Keratinocyte (primary cell): ENCODE results near the gene DIO1. TPM values are rescaled to one million over a fixed set of nuclear protein-coding genes. Genes with fewer than 3 reads are reported as not detected.

Source experiments
- DNase-seq: peaks from one replicate; pipeline ENCODE4 v3.0.0-alpha.2; 2011; ENCODE audit warnings: low read depth, missing footprints, low spot score
- FAIRE-seq: peaks from 2 replicates; lab custom pipeline; 2011; peaks lifted over from hg19 to GRCh38; lab: Jason Lieb, UNC
- H2AFZ ChIP-seq: 2 replicates; pipeline ENCODE4 v1.6.0; 2012; ENCODE audit warnings: low read length, control low read depth, inconsistent platforms; ENCODE audit not compliant: control insufficient read depth
- H3K27ac ChIP-seq: 2 replicates; pipeline ENCODE4 v1.5.1; 2011; ENCODE audit warnings: low read length; ENCODE audit not compliant: control insufficient read depth, insufficient read depth
- H3K27me3 ChIP-seq: 3 replicates; pipeline ENCODE4 v1.6.0; 2011; ENCODE audit warnings: low read length; ENCODE audit not compliant: control insufficient read depth, insufficient read depth; ENCODE audit errors: extremely low read depth
- H3K36me3 ChIP-seq, 2 experiments: 2 replicates in 1 of 2; 3 replicates in 1 of 2; pipeline ENCODE4 v1.5.1; 2011; ENCODE audit warnings: low read length in 2 of 2, mild to moderate bottlenecking in 1 of 2; ENCODE audit not compliant: control insufficient read depth in 2 of 2, insufficient read depth in 2 of 2; ENCODE audit errors: extremely low read depth in 1 of 2
- H3K4me1 ChIP-seq: 3 replicates; pipeline ENCODE4 v1.5.1; 2011; ENCODE audit warnings: low read length; ENCODE audit not compliant: control insufficient read depth, insufficient read depth; ENCODE audit errors: extremely low read depth
- H3K4me2 ChIP-seq: 3 replicates; pipeline ENCODE4 v1.6.0; 2011; ENCODE audit warnings: low read depth, low read length; ENCODE audit not compliant: control insufficient read depth, insufficient read depth; ENCODE audit errors: extremely low read depth
- H3K4me3 ChIP-seq, 3 experiments: fragments of 200-600 bp in 1 of 3; sonication (generic) in 1 of 3; 2 replicates in 2 of 3; 3 replicates in 1 of 3; pipeline ENCODE4 v1.5.1; 2011 to 2016; ENCODE audit warnings: low read length in 3 of 3, mild to moderate bottlenecking in 3 of 3, control low read depth in 2 of 3, inconsistent platforms in 1 of 3, low read depth in 1 of 3, mixed read lengths in 1 of 3, mixed run types in 1 of 3, moderate library complexity in 1 of 3; ENCODE audit not compliant: control insufficient read depth in 2 of 3, insufficient read depth in 2 of 3; ENCODE audit errors: extremely low read depth in 1 of 3
- H3K79me2 ChIP-seq: 2 replicates; pipeline ENCODE4 v1.6.0; 2012; ENCODE audit warnings: low read length; ENCODE audit not compliant: control insufficient read depth, insufficient read depth
- H3K9ac ChIP-seq: 3 replicates; pipeline ENCODE4 v1.6.0; 2011; ENCODE audit warnings: low read length; ENCODE audit not compliant: control insufficient read depth, insufficient read depth; ENCODE audit errors: extremely low read depth
- H3K9me1 ChIP-seq: 3 replicates; pipeline ENCODE4 v1.6.0; 2011; ENCODE audit warnings: low read length; ENCODE audit not compliant: control insufficient read depth, insufficient read depth; ENCODE audit errors: extremely low read depth
- H3K9me3 ChIP-seq: 2 replicates; pipeline ENCODE4 v1.5.1; 2012; ENCODE audit warnings: low read depth, low read length; ENCODE audit not compliant: control insufficient read depth
- H4K20me1 ChIP-seq: 3 replicates; pipeline ENCODE4 v1.6.0; 2011; ENCODE audit warnings: low read length; ENCODE audit not compliant: control insufficient read depth, insufficient read depth; ENCODE audit errors: extremely low read depth
- CTCF ChIP-seq, 3 experiments: IDR thresholded peaks in 1 of 3; conservative IDR thresholded peaks in 1 of 3; optimal IDR thresholded peaks in 1 of 3; 2 replicates in 2 of 3; 3 replicates in 1 of 3; pipeline versions ENCODE3 to v1.5.1; 2011; ENCODE audit warnings: low read length in 3 of 3, mild to moderate bottlenecking in 3 of 3, moderate library complexity in 2 of 3, control low read depth in 1 of 3, inconsistent platforms in 1 of 3; ENCODE audit not compliant: insufficient read depth in 2 of 3; ENCODE audit errors: extremely low read depth in 1 of 3
- EZH2 ChIP-seq: IDR thresholded peaks from one replicate; pipeline ENCODE4 v1.6.1; 2012; ENCODE audit warnings: inconsistent platforms, mild to moderate bottlenecking, low read length, moderate library complexity
- dilution Hi-C: fragments of 300-500 bp; cut with MboI; formaldehyde crosslinking; loops from one replicate; pipeline ENCODE4 v1.7.0; 2020; ENCODE audit warnings: low sequenced_read_pairs; ENCODE audit not compliant: extremely low pct_ligation_motif_present
- polyA plus RNA-seq, 5 experiments: library from polyadenylated mRNA; depleted of rRNA in 3 of 5; stranded (reverse) in 3 of 5; stranded (forward) in 1 of 5; unstranded in 1 of 5; fragments of >200 nt; gene quantifications; 1 replicate in 1 of 5; 2 replicates in 3 of 5; 3 replicates in 1 of 5; pipeline versions ENCODE4 v1.2.1 to v1.2.3, GENCODE V29; 2011 to 2012; ENCODE audit warnings: missing spikeins in 2 of 5, low read depth in 1 of 5, low replicate concordance in 1 of 5

Gene DIO1
- polyA plus RNA-seq, 1 donor (not counting 4 experiments of a cell fraction or from before 2014, with no cell fraction given): not detected

- H3K9me3 ChIP-seq: no peaks in the 10 kb centered on the region
- dilution Hi-C loops: no loop called here
- H3K9me1 ChIP-seq: no peaks in the 10 kb centered on the region
- H3K4me1 ChIP-seq: peaks cover 21% of the 10 kb centered on the region
- H3K36me3 ChIP-seq: peaks cover 9 to 37% of the 10 kb centered on the region in 2 experiments
- H3K4me3 ChIP-seq: no peak overlapping the region
- H3K27ac ChIP-seq: no peak overlapping the region
- DNase-seq (no peak), FAIRE-seq (no peak)
- H3K9ac ChIP-seq: no peak overlapping the region
- H3K27me3 ChIP-seq: no peaks in the 10 kb centered on the region
- H3K4me2 ChIP-seq: no peak overlapping the region
- no peak overlapping the region for H2AFZ ChIP-seq
- H4K20me1 ChIP-seq: no peaks in the 10 kb centered on the region
- H3K79me2 ChIP-seq: peaks cover 62% of the 10 kb centered on the region
- TF ChIP-seq CTCF (optimal IDR thresholded peaks at IDR 0.05 in 1 of 3, IDR thresholded peaks at IDR 0.05 in 1 of 3, conservative IDR thresholded peaks at IDR 0.05 in 1 of 3; ENCODE audit: extremely low read depth in 1 of 3, insufficient read depth in 2 of 3, low read length in 3 of 3) (no peak), EZH2 (no peak)
Observed at GRCh38 chr1:53951697-53952096, 57.7 kb downstream of the DIO1 start.

- Histone ChIP-seq H3K4me3 (no peak overlapping the region), H3K9me3 (no peaks in the 10 kb centered on the region), H4K20me1 (no peaks in the 10 kb centered on the region), H3K79me2 (peaks cover 42% of the 10 kb centered on the region), H3K4me1 (peaks cover 25% of the 10 kb centered on the region), H2AFZ (no peak overlapping the region), H3K27ac (no peak overlapping the region), H3K4me2 (no peak overlapping the region), H3K9ac (no peak overlapping the region), H3K27me3 (no peaks in the 10 kb centered on the region), H3K36me3 (peaks cover 10 to 35% of the 10 kb centered on the region in 2 experiments), H3K9me1 (no peaks in the 10 kb centered on the region)
- FAIRE-seq (no peak), DNase-seq (no peak)
- dilution Hi-C loops: no loop called here
- TF ChIP-seq EZH2 (no peak), CTCF (optimal IDR thresholded peaks at IDR 0.05 in 1 of 3, IDR thresholded peaks at IDR 0.05 in 1 of 3, conservative IDR thresholded peaks at IDR 0.05 in 1 of 3; ENCODE audit: extremely low read depth in 1 of 3, insufficient read depth in 2 of 3, low read length in 3 of 3) (no peak)
Observed at GRCh38 chr1:53954128-53954527, 60.1 kb downstream of the DIO1 start.
